K562 (cell line): ENCODE measurements around the gene MYL12B. TPM values are rescaled to one million over a fixed set of nuclear protein-coding genes. Genes with fewer than 3 reads are reported as not detected.
A peak's percentile ranks its signal among the peaks of the same experiment; 100 is the strongest.

ENCODE experiments used
- COPS2 ChIP-seq: fragments of 450-650 bp; conservative IDR thresholded peaks from 2 replicates; pipeline ENCODE4 v1.6.1; 2016; ENCODE audit warnings: mild to moderate bottlenecking, moderate library complexity
- DMBX1 ChIP-seq: fragments of 250-450 bp; sonication (Bioruptor Pico); IDR thresholded peaks from 2 replicates; pipeline ENCODE4 v1.8.0; 2022; ENCODE audit warnings: inconsistent platforms, mild to moderate bottlenecking, moderate library complexity, borderline replicate concordance
- EP300 ChIP-seq: IDR thresholded peaks from 2 replicates; pipeline ENCODE4 v1.6.1; 2012; ENCODE audit warnings: low read length, improper control_type of control experiment
- FUS ChIP-seq: fragments of 200-400 bp; formaldehyde crosslinking; optimal IDR thresholded peaks from 2 replicates; pipeline ENCODE3; 2017; ENCODE audit warnings: low read depth, low read length
- HLTF ChIP-seq: fragments of 450-650 bp; IDR thresholded peaks from 2 replicates; pipeline ENCODE4 v1.6.1; 2016
- ID3 ChIP-seq, 2 experiments: fragments of 250-450 bp in 1 of 2; fragments of 450-650 bp in 1 of 2; sonication (Bioruptor Pico) in 1 of 2; IDR thresholded peaks; 2 replicates each; pipeline versions ENCODE4 v1.6.1 to v1.8.0; 2016 to 2021; ENCODE audit warnings: mild to moderate bottlenecking in 2 of 2, moderate library complexity in 2 of 2, missing compliant biosample characterization in 1 of 2, missing genetic modification characterization in 1 of 2
- KAT7 ChIP-seq: sonication (generic); formaldehyde crosslinking; IDR thresholded peaks from 2 replicates; pipeline ENCODE4 v1.8.0; 2022; ENCODE audit warnings: missing genetic modification reagents, mild to moderate bottlenecking, borderline replicate concordance
- MAZ ChIP-seq, 2 experiments: fragments of 450-650 bp in 1 of 2; sonication (generic) in 1 of 2; formaldehyde crosslinking; IDR thresholded peaks in 1 of 2; conservative IDR thresholded peaks in 1 of 2; 2 replicates each; pipeline versions ENCODE4 v1.4.0 to v1.5.0; 2020; ENCODE audit warnings: mild to moderate bottlenecking in 1 of 2, missing genetic modification reagents in 1 of 2
- MCM3 ChIP-seq: fragments of 450-650 bp; IDR thresholded peaks from 2 replicates; pipeline ENCODE4 v1.6.1; 2016
- NFATC3 ChIP-seq: fragments of 450-650 bp; IDR thresholded peaks from 2 replicates; pipeline ENCODE4 v1.6.1; 2017; ENCODE audit warnings: mild to moderate bottlenecking
- NFYB ChIP-seq: IDR thresholded peaks from 2 replicates; pipeline ENCODE4 v1.6.1; 2011; ENCODE audit warnings: mild to moderate bottlenecking, moderate library complexity; ENCODE audit not compliant: insufficient read length; ENCODE audit errors: extremely low read depth
- NR2F6 ChIP-seq: fragments of 450-650 bp; formaldehyde crosslinking; IDR thresholded peaks from 2 replicates; pipeline ENCODE4 v1.4.0; 2020; ENCODE audit warnings: mild to moderate bottlenecking
- PATZ1 ChIP-seq: fragments of 250-450 bp; sonication (Bioruptor Pico); IDR thresholded peaks from 2 replicates; pipeline ENCODE4 v1.5.0; 2020; ENCODE audit warnings: mild to moderate bottlenecking, borderline replicate concordance
- POLR2B ChIP-seq: fragments of 450-650 bp; IDR thresholded peaks from 2 replicates; pipeline ENCODE4 v1.6.1; 2018; ENCODE audit warnings: low read depth; ENCODE audit not compliant: partially characterized antibody
- SREBF1 ChIP-seq: fragments of 150-350 bp; IDR thresholded peaks from 2 replicates; pipeline ENCODE4 v1.6.1; 2014; ENCODE audit warnings: antibody characterized with exemption, low read depth, low read length, borderline replicate concordance
- TCFL5 ChIP-seq: fragments of 250-450 bp; sonication (Bioruptor Pico); conservative IDR thresholded peaks from 2 replicates; pipeline ENCODE4 v1.6.1; 2021; ENCODE audit warnings: mild to moderate bottlenecking, moderate library complexity, matching md5 sums
- YY1 ChIP-seq, 3 experiments: IDR thresholded peaks; 2 replicates each; pipeline ENCODE4 v1.6.1; 2011; ENCODE audit warnings: low read length in 2 of 3, mild to moderate bottlenecking in 2 of 3, moderate library complexity in 2 of 3, borderline replicate concordance in 1 of 3, control low read depth in 1 of 3, low read depth in 1 of 3; ENCODE audit not compliant: insufficient read depth in 3 of 3, insufficient replicate concordance in 2 of 3, control insufficient read depth in 1 of 3, insufficient read length in 1 of 3; ENCODE audit errors: extremely low read depth in 1 of 3
- ZBTB2 ChIP-seq: fragments of 450-650 bp; IDR thresholded peaks from 2 replicates; pipeline ENCODE4 v1.6.1; 2016; ENCODE audit warnings: antibody characterized with exemption
- ZNF165 ChIP-seq: fragments of 250-450 bp; sonication (Bioruptor Pico); IDR thresholded peaks from 2 replicates; pipeline ENCODE4 v1.4.0; 2020; ENCODE audit warnings: borderline replicate concordance
- ZNF197 ChIP-seq: fragments of 200-800 bp; sonication (Bioruptor generic); IDR thresholded peaks from 2 replicates; pipeline ENCODE4 v1.6.1; 2016; ENCODE audit warnings: low read depth, missing genetic modification characterization, missing compliant biosample characterization
- ZNF232 ChIP-seq: sonication (generic); formaldehyde crosslinking; IDR thresholded peaks from 2 replicates; pipeline ENCODE4 v1.8.0; 2022; ENCODE audit warnings: mild to moderate bottlenecking, missing genetic modification reagents
- polyA plus RNA-seq, 8 experiments: library from polyadenylated mRNA; depleted of rRNA in 4 of 8; stranded (reverse) in 5 of 8; unstranded in 3 of 8; fragments of >200 nt; fragmentation: Nextera tagmentation in 2 of 8; fragmentation: Illumina TruSeq in 1 of 8; extraction: Ambion mirVana in 2 of 8; extraction: Trizol in 1 of 8; gene quantifications; 2 replicates each; pipeline versions ENCODE4 v1.2.1 to v1.2.3, GENCODE V29; 2011 to 2014; ENCODE audit warnings: inconsistent platforms in 1 of 8, missing spikeins in 1 of 8
- total RNA-seq, 7 experiments: library from RNA; depleted of rRNA in 6 of 7; stranded (reverse); fragments of >200 nt in 6 of 7; fragmentation: Illumina TruSeq in 2 of 7; extraction: Trizol in 2 of 7; gene quantifications; 2 replicates each; pipeline versions ENCODE4 v1.2.1 to v1.2.3, GENCODE V29; 2011 to 2021; ENCODE audit warnings: low replicate concordance in 1 of 7

Gene MYL12B
- total and polyA plus RNA-seq, 9 of the 15 experiments (the other 6 are each of a cell fraction or from before 2014, with no cell fraction given), result 220 to 995 (median 463) TPM

- TF ChIP-seq ID3 (CRISPR knock-in tag; IDR thresholded peaks at IDR 0.05) (no peak), ID3 (tag; IDR thresholded peaks at IDR 0.05) (no peak), NFYB (no peak), DMBX1 (no peak), ZNF165 (0 out of 2 replicates have a peak, but pooled peaks have one; percentile 11), PATZ1 (no peak), COPS2 (no peak), HLTF (no peak), SREBF1 (no peak), KAT7 (CRISPR knock-in tag) (peak; percentile 46; the same call in 1 of the 2 replicates), MAZ (CRISPR knock-in tag; conservative IDR thresholded peaks at IDR 0.05 in 1 of 2, IDR thresholded peaks at IDR 0.05 in 1 of 2) (0 out of 4 replicates have a peak, but pooled peaks of 1 of the 2 experiments have one; percentile 21), NR2F6 (CRISPR knock-in tag) (no peak; the same call in 1 of the 2 replicates), FUS (peak; percentile 6), ZNF197 (no peak), MCM3 (no peak), NFATC3 (no peak), ZNF232 (CRISPR knock-in tag) (peak; percentile 39; the same call in 1 of the 2 replicates), POLR2B (no peak), ZBTB2 (no peak), EP300 (no peak), YY1 (IDR thresholded peaks at IDR 0.05; ENCODE audit: borderline replicate concordance in 1 of 3, control insufficient read depth in 1 of 3, extremely low read depth in 1 of 3, insufficient read depth in 3 of 3, insufficient read length in 1 of 3, insufficient replicate concordance in 2 of 3, low read depth in 1 of 3, low read length in 2 of 3) (peak in 2 of 3 experiments; percentile 8 to 46), TCFL5 (CRISPR knock-in tag) (no peak)
Measured at GRCh38 chr18:3262234-3263131, 550 bp downstream of the MYL12B start (continued).
